ENCODE data around the gene AQP4. TPM values are rescaled to one million over a fixed set of nuclear protein-coding genes. Genes with fewer than 3 reads are reported as not detected.

AQP4 gene
- total RNA-seq, 1 experiment from 2014 or later = 0.27 TPM

GRCh38 chr18:26908906-26909305, 43.4 kb upstream of the AQP4 start:
- CTCF ChIA-PET = no interaction called here
- H3K4me1 Mint-ChIP-seq (ENCODE audit: low read depth, unreplicated experiment) = no peaks in the 10 kb centered on the region
- intact Hi-C loops (cut with micrococcal nuclease; ENCODE audit: unreplicated experiment) = no loop called here

DNA sequence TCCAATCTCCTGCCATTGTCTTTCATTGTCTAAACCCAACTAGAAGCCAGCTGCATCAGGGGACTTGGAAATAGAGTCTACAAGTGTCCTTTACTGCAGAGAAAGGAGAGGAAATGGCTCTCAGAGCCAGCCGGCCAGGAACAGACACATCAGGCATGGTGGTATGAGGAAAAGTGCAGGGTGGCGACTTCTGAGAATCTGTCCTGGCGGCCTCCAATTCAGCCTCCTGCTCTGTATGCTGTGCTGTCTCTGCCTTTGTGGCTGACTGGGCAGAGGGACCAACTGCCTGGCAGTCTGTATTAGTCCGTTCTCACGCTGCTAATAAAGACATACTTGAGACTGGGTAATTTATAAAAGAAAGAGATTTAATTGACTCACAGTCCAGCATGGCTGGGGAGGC, 36.8 kb upstream of the AQP4 start:
- no peak overlapping the region for H3K27ac Mint-ChIP-seq (ENCODE audit: unreplicated experiment)
- no peak for TF ChIP-seq CTCF (IDR thresholded peaks at IDR 0.05; ENCODE audit: insufficient read depth in 1 of 2, low read depth in 1 of 2, low read length in 1 of 2, severe bottlenecking in 1 of 2, unreplicated experiment in 1 of 2)
- H3K4me3 Mint-ChIP-seq (ENCODE audit: unreplicated experiment) = no peak overlapping the region
- Histone ChIP-seq H3K4me1 (no peaks in the 10 kb centered on the region), H3K27me3 (replicated peaks; ENCODE audit: control insufficient read depth, insufficient read depth, low read length) (no peaks in the 10 kb centered on the region), H3K36me3 (ENCODE audit: control insufficient read depth, insufficient read depth, low read length) (no peaks in the 10 kb centered on the region), H3K9me3 (no peaks in the 10 kb centered on the region), H3K4me3 (ENCODE audit: low read depth, low read length) (no peak overlapping the region)
- POLR2A ChIA-PET = no interaction called here
- DNase-seq = no peak
- no peaks in the 10 kb centered on the region for H3K9me3 Mint-ChIP-seq (ENCODE audit: unreplicated experiment)
- H3K36me3 Mint-ChIP-seq (ENCODE audit: insufficient read depth, unreplicated experiment) = no peaks in the 10 kb centered on the region
- BruUV-seq (replicated peaks) = no TSS peak
- no peaks in the 10 kb centered on the region for H3K4me1 Mint-ChIP-seq (ENCODE audit: low read depth, unreplicated experiment)
- H3K27me3 Mint-ChIP-seq (ENCODE audit: insufficient read depth, unreplicated experiment) = no peaks in the 10 kb centered on the region
- CTCF ChIA-PET = no interaction called here
- intact Hi-C loops (cut with micrococcal nuclease; ENCODE audit: unreplicated experiment) = no loop called here

More at GRCh38 chr18:26908906-26909305, 43.4 kb upstream of the AQP4 start:
- Mint-ChIP-seq H3K27ac (ENCODE audit: unreplicated experiment) (no peak overlapping the region), H3K36me3 (ENCODE audit: insufficient read depth, unreplicated experiment) (no peaks in the 10 kb centered on the region), H3K27me3 (ENCODE audit: insufficient read depth, unreplicated experiment) (no peaks in the 10 kb centered on the region), H3K4me3 (ENCODE audit: unreplicated experiment) (no peak overlapping the region), H3K9me3 (ENCODE audit: unreplicated experiment) (no peaks in the 10 kb centered on the region)
- no peaks in the 10 kb centered on the region for H3K9me3 ChIP-seq
- H3K4me3 ChIP-seq (ENCODE audit: low read depth, low read length) = no peak overlapping the region
- POLR2A ChIA-PET = no interaction called here
- BruUV-seq (replicated peaks) = no TSS peak
- DNase-seq = no peak
- H3K36me3 ChIP-seq (ENCODE audit: control insufficient read depth, insufficient read depth, low read length) = no peaks in the 10 kb centered on the region
- H3K4me1 ChIP-seq = no peaks in the 10 kb centered on the region
- no peaks in the 10 kb centered on the region for H3K27me3 ChIP-seq (replicated peaks; ENCODE audit: control insufficient read depth, insufficient read depth, low read length)
- TF ChIP-seq CTCF (IDR thresholded peaks at IDR 0.05; ENCODE audit: insufficient read depth in 1 of 2, low read depth in 1 of 2, low read length in 1 of 2, severe bottlenecking in 1 of 2, unreplicated experiment in 1 of 2) = no peak

- Mint-ChIP-seq H3K9me3 (ENCODE audit: unreplicated experiment) (no peaks in the 10 kb centered on the region), H3K27me3 (ENCODE audit: insufficient read depth, unreplicated experiment) (no peaks in the 10 kb centered on the region), H3K27ac (ENCODE audit: unreplicated experiment) (no peak overlapping the region), H3K4me3 (ENCODE audit: unreplicated experiment) (no peak overlapping the region), H3K4me1 (ENCODE audit: low read depth, unreplicated experiment) (no peaks in the 10 kb centered on the region), H3K36me3 (ENCODE audit: insufficient read depth, unreplicated experiment) (no peaks in the 10 kb centered on the region)
- intact Hi-C loops (cut with micrococcal nuclease; ENCODE audit: unreplicated experiment) = no loop called here
- no peak for TF ChIP-seq CTCF (IDR thresholded peaks at IDR 0.05; ENCODE audit: insufficient read depth in 1 of 2, low read depth in 1 of 2, low read length in 1 of 2, severe bottlenecking in 1 of 2, unreplicated experiment in 1 of 2)
- H3K9me3 ChIP-seq = no peaks in the 10 kb centered on the region
- H3K4me1 ChIP-seq = no peaks in the 10 kb centered on the region
- no peaks in the 10 kb centered on the region for H3K36me3 ChIP-seq (ENCODE audit: control insufficient read depth, insufficient read depth, low read length)
- H3K4me3 ChIP-seq (ENCODE audit: low read depth, low read length) = no peak overlapping the region
- ChIA-PET CTCF (no interaction called here), POLR2A (no interaction called here)
- no TSS peak for BruUV-seq (replicated peaks)
- H3K27me3 ChIP-seq (replicated peaks; ENCODE audit: control insufficient read depth, insufficient read depth, low read length) = no peaks in the 10 kb centered on the region
- no peak for DNase-seq
Observed at GRCh38 chr18:26901020-26901419, 35.5 kb upstream of the AQP4 start.
